Astrocyte (in vitro differentiated cells and primary cell): ENCODE data around the gene RPS6KB2.

Experiments
- EZH2 ChIP-seq: IDR thresholded peaks from 2 replicates; pipeline ENCODE4 v1.6.1; 2012; ENCODE audit warnings: mild to moderate bottlenecking, low read length, inconsistent platforms; ENCODE audit not compliant: insufficient read depth
- TF ChIP-seq, protein P1 (sequence below): IDR thresholded peaks from 2 replicates; pipeline ENCODE4 v1.5.1; 2011; ENCODE audit warnings: low read depth, mild to moderate bottlenecking, inconsistent platforms, low read length, moderate library complexity; ENCODE audit not compliant: insufficient read depth

DNA sequence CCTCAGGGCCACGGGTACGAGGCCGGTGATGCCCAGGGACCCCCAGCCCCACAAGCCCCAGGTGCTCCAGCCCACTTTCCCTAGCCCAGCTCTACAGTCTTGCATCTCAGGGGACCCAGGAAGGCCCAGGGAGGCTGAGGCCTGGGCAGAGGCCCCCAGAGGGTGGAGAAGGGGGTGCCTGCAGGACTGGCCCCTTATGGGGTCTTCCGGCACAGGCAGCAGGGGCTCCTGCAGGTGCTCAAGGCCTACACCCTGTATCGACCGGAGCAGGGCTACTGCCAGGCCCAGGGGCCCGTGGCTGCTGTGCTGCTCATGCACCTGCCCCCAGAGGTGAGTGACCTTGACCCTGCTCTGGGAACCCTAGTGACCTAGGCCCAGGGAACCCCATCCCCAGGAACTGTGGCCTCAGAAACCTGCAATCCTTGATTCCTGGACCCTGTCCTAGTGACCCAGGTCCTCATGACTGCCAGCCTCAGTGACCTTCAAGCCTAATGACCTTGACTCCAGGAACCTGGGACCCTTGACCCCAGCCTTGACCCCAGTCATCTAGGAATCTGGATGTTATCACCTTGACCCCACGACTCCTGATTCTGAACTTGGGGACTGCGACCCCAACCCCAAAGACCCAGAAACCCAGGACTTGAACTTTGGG is 22.5 kb upstream of the RPS6KB2 start:
- TF ChIP-seq EZH2: no peak
- TF ChIP-seq, protein P1, sequence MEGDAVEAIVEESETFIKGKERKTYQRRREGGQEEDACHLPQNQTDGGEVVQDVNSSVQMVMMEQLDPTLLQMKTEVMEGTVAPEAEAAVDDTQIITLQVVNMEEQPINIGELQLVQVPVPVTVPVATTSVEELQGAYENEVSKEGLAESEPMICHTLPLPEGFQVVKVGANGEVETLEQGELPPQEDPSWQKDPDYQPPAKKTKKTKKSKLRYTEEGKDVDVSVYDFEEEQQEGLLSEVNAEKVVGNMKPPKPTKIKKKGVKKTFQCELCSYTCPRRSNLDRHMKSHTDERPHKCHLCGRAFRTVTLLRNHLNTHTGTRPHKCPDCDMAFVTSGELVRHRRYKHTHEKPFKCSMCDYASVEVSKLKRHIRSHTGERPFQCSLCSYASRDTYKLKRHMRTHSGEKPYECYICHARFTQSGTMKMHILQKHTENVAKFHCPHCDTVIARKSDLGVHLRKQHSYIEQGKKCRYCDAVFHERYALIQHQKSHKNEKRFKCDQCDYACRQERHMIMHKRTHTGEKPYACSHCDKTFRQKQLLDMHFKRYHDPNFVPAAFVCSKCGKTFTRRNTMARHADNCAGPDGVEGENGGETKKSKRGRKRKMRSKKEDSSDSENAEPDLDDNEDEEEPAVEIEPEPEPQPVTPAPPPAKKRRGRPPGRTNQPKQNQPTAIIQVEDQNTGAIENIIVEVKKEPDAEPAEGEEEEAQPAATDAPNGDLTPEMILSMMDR: no peak
